ENCODE results near the gene KAZN.
A peak's percentile ranks its signal among the peaks of the same experiment; 100 is the strongest.

KAZN gene

DNA sequence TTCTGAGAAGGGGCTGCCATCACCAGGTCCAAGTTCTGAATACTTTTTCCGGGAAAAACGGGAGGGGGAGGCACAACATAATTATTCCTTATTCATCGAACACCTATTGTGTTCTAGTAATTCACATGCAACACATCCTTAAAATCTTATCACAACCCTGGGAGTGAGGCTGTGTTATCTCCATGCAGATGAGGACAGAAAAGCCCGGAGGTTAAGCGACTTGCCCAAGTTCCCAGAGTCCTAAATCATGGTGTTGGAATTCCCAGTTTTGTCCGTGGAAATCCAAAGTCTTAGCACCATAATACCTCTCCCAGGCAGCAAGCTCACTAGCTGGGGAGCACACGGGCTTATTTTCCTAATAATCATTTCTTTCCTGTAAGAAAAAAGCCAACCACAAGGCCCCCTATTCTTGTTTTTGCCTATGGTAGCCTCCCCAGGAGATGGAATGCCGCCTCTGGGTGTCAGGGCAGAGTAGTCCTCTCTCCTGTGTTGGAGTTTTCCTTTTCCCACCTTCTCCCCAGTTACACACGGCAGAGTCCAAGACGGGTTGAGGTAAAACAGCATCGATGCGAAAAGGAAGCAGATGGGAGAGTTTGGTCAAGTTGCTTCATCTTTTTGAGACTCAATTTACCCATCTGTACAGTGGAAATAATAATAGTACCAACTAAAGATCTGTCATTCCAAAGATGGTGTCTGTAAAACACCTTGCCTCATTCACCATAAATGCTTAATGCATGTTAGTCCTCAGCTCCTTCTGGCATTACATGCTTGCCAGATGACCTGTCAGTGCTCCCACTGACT lies 327.1 kb downstream of the KAZN start:
- no peak for DNase-seq

GRCh38 chr1:14926229-14926628 lies 327.7 kb downstream of the KAZN start:
- DNase-seq = no peak

GRCh38 chr1:14926818-14927575 lies 328.5 kb downstream of the KAZN start:
- no peak for DNase-seq

- no peak for DNase-seq
Observed at GRCh38 chr1:14928412-14928811, 329.9 kb downstream of the KAZN start.

DNA sequence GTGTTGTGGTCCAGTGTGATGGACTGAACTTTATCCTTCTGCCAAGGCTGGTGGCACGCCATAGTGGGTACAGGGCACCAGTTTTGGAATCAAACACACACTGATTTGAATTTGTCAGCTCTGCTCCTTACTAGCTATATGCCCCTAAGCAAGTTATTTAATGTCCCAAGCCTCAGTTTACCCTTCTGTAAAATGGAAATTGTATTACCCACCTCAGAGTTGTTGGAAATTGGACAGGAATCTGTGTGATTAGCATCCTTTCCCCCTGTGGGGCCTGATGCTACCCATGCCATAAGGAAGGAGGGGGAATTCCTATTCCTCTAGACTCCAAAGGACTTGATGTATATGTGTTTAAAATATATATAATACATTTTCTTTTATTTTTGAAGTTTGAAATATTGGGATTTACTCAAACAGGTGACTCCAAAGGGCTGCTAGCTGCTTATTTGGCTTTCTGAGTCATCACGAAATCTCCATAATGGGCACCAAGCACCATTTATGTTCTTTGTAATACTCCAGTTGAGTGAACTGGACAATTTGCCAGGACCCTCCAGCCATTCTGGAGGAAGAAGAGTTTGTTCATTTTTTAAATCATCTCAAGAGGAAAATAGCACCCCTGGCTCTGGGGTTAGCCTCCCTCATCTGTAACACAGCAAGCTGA lies 330.5 kb downstream of the KAZN start:
- DNase-seq = no peak

GRCh38 chr1:14929547-14930246 lies 331.2 kb downstream of the KAZN start:
- DNase-seq = no peak

GRCh38 chr1:14930247-14930965 lies 331.9 kb downstream of the KAZN start:
- no peak for DNase-seq

- DNase-seq = no peak
Observed at GRCh38 chr1:14932034-14932638, 333.7 kb downstream of the KAZN start.

DNA sequence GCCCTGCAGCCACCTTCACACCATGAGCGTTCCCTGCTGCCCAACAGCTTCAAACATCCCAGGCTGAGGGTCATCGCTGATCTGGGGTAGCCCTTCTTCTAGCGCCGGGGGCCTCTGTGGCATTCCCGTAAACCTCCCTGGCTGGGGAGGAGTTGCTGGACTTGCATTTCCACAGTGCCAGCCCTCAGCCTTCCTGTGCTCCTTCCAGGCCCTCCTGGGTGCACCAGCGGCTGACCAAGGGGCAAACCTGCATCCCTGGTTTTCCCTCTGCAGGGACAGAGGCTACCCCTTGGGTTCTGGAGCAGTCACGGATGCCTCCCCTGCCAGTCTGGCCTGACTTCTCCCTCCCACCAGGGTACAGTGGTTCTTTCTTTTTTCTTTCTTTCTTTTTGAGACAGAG lies 336.4 kb downstream of the KAZN start:
- no peak for DNase-seq

DNA sequence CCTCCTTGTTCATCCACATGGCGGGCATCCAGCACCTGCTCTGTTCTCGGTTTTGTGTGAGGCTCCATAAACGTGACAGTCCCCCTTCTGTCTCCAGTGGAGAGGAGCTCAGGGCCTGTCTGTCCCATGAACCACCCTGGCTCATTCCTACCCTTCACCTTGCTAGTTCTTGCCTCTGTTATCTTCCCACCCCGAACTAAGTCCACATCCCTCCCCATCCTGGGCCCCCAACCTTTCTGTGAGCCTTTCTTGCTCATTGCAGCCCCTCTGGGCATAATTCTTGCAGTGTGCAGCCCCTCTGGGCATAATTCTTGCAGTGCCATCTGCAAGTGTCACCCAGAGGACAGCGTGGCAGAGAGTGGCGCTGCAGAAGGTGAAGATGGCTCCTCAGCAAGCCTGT lies 338.3 kb downstream of the KAZN start:
- DNase-seq = no peak

GRCh38 chr1:14937288-14937949 lies 338.9 kb downstream of the KAZN start:
- DNase-seq = no peak

- DNase-seq = peak; percentile 89
Observed at GRCh38 chr1:14939527-14940284, 341.2 kb downstream of the KAZN start.

DNA sequence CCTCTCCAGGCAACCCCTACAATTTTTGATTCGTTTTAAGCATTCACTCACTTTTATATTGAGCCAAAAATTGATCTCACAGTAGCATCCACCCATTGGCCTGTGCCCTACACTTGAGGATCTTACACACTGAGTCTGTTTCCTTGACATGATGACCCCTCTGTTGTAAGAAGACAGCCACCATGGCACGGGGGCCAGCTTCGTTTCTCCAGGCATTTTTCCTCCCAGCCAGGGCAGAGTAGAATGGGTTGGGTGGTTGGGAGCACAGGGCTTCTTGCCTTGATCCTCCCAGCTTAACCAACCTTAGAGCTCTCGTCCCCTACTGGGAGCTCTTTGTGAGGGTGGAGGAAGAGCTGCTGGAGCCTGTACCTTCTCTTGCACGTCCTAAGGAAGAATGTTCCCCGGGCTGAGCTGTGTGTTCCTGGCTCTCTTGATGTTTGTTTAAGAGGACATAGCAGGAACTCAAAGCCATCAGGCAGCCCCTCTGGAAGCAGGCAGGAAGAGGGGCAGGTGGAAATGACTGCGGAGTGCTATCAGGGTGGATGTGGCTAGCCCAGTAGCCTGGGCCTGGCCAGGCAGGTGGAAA lies 341.9 kb downstream of the KAZN start:
- DNase-seq = no peak

DNA sequence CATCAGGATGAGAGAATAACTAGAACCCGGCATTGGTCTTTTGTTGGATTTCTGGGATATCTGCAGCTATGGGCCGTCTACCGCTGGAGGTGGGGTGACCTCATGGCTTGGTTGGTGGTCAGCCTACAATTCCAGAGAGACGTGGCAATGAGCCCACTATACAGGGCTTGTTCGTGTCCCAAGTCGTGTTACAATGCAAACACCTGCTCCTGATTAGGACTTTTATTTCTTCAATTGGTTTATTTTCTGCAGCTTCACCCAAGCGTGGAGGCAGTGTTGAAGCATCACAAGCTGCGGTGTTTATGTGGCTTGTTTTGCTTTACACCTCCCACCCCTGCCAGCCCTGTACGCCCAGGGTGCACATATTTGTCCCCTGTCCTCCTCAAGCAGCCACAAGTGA lies 343.4 kb downstream of the KAZN start:
- DNase-seq = no peak

GRCh38 chr1:14944471-14944985 lies 346.0 kb downstream of the KAZN start:
- DNase-seq = no peak

DNA sequence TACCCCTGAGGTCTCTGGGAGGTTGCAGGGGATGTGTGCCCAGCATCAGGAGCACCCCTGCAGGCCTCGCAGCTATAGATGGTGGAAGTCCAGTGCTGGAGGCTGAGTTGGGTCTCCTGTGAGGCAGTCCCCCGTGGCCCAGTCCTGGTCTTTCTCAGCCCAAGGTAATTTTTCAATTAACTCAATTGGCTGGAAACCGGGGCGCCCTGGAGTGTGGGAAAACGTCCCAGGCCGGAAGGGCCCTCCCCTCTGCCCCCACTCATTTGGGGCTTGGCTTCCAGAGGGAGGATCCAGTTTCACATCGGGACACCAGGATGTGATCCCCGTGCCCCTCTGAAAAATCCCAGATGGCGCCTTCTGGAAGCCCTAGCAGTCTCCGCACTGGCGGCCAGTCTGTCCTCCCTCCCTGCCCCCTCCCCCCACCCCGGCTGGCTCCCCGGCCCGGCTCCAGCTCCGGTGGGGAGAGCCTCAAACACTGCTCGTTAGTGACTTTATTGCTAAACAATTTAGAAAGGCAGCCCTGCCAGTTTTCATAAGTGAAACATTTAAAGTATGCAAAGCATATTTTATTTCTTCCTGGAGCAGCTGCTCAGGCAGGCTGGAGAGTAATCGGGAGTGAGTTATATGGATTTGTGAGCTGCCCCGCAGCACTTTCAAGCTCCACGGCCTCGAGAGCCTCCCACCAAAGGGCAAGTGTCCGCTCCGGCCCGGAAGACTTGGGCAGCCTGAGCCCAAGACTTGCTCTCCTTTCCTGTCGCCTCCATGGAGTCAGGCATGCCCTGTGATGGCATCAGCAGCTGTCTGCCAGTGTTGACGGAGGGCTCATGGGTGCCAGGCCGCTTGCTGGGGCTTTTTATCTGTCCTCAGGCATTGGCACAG lies 346.9 kb downstream of the KAZN start:
- DNase-seq = peak; percentile 49

GRCh38 chr1:14946011-14946359 lies 347.5 kb downstream of the KAZN start:
- no peak for DNase-seq

DNA sequence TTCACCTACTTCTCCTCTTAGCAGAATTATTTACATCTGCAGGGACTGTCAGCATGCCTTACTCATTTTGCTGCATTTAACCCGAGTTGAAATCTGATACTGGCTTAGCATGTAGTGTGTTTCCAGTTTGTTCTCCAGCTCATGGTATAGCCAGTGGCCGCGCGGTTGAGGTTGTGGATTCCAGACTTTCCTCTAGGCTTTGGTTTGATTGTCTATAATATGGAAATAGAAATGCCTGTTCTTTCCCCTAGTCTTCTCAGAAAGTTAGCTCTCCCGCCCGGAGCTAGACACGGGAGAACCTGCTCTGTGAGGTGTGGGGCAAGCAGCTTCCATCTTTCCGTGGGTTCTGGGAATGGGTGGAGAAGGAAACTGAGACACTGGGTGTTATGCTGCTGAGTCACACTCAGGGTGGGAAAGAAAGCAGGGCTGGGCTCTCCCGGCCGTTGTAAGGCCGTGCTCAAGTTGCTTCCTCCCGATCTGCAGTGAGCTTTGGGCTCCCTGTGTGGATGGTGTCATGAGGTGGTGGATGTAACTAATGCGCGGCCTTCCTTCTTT lies 348.3 kb downstream of the KAZN start:
- peak; percentile 45 for DNase-seq

DNA sequence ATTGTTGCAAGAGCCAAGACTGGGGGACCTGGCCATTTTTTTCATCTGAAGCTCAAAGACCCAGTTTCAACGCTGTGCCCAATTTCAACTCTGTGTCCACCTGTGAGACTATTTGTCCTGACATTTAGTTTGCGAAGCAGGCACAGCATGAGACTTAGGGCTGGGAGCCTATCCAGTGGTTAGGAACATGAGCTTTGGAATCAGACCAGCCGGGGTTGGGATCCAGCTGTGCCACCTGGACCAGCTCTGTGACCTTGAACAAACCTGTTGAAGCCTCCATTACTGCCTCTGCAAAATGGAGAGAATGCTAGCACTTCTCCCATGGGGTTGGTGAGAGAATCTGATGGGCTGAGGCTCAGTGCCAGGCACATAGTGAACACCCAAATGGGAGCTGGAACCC lies 348.9 kb downstream of the KAZN start:
- DNase-seq = no peak

Measured in NCI-H226 (cell line).